Right renal pelvis (tissue), 4 donors: Measurements from ENCODE around the gene PTN. TPM values are rescaled to one million over a fixed set of nuclear protein-coding genes. Genes with fewer than 3 reads are reported as not detected.

Experiments used
- DNase-seq, 4 donors: peaks; one replicate each; pipeline ENCODE4 v3.0.0-alpha.2; 2013; ENCODE audit warnings: low read depth in 4 of 4, low spot score in 3 of 4, missing footprints in 1 of 4
- polyA plus RNA-seq, 4 donors: library from polyadenylated mRNA; unstranded; fragments of 120-200 nt; gene quantifications; one replicate each; pipeline ENCODE4 v1.2.1, GENCODE V29; 2013; ENCODE audit not compliant: insufficient read length in 4 of 4

The PTN gene
- polyA plus RNA-seq, 4 donors = 163 to 236 (median 200) TPM

GRCh38 chr7:137325927-137326326, 17.6 kb downstream of the PTN start:
- no peak for DNase-seq

- no peak for DNase-seq
These were observed 18.5 kb downstream of the PTN start for GRCh38 chr7:137324796-137325696.

DNA sequence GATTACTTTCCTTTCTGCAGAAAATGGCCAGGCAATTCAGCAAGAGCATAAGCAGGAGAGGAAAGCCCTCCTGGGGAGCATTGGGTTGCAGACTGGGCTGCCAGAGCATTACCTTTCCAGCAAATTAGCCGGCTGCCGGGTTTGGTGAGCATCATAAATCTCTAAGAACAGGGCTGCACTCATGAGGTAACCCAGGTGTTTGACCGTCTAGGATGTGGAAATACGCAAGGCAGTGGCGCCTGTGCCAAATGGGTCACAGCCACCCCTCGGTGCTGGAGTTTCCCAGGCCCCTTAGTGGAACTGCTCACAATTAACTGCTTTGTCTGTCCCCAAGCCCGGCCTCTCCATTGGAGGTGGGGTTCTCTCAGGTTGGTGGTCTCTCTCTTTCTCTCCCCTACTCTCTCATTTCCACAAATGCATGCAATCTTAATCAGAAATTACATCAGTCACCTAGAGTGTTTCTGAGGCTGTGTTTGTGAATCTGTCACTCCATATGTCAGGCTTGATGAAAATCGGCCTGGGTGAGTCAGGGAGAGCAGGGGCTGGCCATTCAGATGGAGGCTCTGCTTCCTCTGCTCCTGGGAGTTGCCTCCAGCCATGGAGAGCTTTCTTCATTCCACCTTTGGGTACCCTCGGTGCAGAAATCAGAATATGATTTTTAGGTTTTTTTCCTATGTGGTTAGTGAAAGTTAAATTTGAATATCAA, 26.7 kb downstream of the PTN start:
- peak in 1 of 4 donors; percentile 31 for DNase-seq

- no peak for DNase-seq
These were observed 30.3 kb downstream of the PTN start for GRCh38 chr7:137313201-137313600.

GRCh38 chr7:137306748-137307147, 36.8 kb downstream of the PTN start:
- DNase-seq = no peak

GRCh38 chr7:137305901-137306621, 37.5 kb downstream of the PTN start:
- DNase-seq = no peak

DNA sequence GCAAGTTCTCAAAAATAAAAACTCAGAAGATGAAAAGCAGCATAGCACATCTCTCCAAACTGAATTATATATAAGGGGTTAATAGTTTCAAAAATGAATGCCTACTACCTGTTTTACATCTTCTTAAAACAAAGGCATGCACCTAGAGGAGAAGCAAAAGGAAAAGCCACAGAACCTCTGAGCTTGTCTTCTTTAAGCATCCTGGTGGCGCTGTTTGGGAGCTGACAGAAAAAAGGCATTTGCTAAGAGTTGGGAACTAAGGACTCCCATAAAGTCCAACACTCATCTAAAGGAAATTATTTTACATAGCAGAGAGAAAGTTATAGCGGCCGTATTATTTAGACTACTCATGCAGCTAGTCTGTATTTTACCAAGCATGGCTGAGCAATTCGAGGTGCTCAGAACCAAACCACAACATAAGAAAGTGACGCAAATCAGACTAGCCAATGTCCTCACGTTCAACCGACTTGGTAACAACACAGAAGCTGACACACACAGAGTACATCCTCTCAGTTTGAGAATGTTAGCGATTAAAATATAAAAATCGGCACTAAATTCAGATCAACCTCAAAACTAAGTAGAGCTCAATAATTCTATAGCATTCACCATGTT, 38.8 kb downstream of the PTN start:
- no peak for DNase-seq

DNA sequence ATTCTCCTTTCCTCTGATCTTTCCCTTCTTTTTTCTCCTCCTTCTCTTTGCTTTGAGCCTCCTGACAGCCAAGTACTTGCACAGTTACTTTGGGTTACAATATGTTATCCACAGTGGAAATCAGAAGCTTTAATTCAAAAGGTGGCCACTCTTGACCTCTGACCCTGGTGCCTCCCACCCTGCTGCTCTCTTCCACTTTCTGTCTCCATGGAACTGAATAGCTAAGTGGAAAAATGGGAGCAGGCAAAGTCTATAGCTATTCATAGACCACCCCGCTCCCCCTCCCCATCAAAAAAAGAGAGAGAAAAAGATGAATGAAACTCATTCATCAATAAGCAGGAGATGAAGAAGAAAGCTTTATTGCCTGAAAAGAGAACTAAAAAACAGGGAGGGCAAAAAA, 39.4 kb downstream of the PTN start:
- no peak for DNase-seq

DNA sequence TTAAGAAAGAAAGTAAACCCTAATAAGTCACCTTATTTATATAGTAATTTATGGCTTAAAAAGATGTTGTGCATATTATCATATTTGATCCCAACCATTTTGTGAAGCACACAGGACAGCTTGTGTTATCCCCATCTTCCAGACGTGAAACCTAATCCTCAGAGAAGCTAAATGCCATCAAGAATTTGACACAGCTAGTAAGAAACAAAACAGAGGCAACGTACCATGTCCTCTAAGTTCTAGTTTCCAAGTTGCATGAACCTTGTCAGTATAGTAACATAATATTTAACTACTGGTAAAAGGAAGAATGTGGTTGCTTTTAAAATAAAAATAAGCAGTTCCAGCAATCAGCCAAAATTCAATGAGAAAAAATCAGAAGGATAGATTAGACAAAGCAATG, 41.5 kb downstream of the PTN start:
- DNase-seq = no peak

GRCh38 chr7:137298464-137298794, 45.1 kb downstream of the PTN start:
- no peak for DNase-seq

GRCh38 chr7:137297551-137298463, 45.7 kb downstream of the PTN start:
- DNase-seq = no peak

DNA sequence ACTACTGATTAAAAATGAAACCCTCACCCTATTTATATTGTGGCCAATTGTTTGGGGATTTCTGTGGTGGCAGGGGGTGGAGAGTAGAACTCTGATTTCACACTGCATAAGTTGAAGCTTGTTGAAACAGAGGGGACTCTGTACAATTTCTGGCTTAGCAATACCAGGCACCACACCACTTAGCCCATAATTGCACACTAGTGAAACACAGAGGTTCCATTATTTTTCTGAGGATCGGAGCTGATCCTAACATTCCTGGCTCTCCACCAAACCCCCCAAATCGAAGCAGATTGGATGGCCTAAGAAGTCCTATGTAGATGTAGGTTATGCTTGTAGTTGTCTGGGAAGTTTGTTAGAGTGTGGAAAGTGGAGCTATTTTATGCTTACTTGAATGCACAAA, 47.0 kb downstream of the PTN start:
- DNase-seq = no peak

DNA sequence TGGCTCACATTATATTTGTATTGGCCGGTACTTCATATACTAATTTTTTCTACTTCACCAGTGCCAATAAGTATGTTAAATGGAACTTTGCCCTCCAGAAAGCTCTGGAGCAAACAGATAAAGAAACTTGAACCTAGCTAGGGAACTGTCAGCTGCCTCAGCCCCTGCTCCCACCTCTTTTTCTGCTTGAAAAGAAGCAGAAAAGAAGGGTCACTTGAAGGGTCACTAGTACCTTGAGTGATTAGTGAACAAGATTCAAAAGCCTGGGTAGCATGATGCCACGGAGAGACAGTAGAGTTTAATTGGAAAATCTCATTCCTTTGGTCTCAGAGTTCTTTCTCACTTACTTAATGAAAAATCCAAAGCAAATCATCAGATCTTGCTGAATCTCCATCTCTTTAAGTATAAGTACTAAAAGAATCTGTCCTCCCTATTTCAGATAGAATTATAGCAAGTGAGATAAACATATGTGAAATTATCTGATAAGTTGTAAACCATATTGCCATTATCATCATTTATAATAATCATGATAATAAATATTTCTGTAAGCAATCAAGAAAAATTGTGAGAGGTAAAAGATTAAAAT, 47.7 kb downstream of the PTN start:
- DNase-seq = no peak

DNA sequence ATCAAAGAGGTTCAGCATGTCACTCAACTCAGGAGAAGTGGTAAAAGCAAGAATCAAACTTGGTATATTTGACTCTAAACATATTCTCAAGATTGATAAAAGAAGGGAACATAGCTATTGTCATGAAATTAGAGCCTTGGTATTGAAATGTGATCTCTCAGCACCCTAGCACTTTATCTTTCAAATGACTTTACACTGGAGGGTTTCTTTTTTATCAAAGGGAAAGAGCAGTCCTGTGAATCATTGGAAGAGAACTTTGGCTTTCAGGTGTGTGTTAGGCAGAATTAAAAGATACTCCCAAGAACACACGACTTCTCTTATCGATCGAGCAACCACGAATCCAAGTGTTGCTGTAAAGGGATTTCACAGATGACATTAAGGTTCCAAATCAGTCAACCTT, 54.4 kb downstream of the PTN start:
- DNase-seq = no peak

GRCh38 chr7:137287651-137288258, 55.8 kb downstream of the PTN start:
- DNase-seq = no peak

- DNase-seq = no peak
These were observed 60.4 kb downstream of the PTN start for GRCh38 chr7:137283153-137283552.

DNA sequence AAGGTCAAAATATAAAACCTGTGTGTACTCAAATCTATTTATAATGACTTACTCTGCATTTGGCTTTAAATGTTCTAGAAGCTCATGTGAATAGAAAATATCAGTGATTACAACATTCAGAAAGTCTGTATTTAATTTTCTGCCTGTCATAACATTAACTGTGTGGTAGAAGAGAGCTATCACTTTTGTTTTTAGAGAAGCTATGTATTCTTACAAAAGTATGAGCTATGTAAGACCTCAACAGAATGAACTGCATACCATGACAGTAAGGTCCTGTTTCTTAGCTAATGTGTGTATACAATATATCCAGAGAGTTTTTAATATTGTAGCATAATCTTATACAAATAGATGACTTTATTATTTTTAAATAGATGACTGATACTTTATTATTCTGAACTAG, 61.5 kb downstream of the PTN start:
- no peak for DNase-seq

GRCh38 chr7:137276189-137276588, 67.3 kb downstream of the PTN start:
- no peak for DNase-seq

DNA sequence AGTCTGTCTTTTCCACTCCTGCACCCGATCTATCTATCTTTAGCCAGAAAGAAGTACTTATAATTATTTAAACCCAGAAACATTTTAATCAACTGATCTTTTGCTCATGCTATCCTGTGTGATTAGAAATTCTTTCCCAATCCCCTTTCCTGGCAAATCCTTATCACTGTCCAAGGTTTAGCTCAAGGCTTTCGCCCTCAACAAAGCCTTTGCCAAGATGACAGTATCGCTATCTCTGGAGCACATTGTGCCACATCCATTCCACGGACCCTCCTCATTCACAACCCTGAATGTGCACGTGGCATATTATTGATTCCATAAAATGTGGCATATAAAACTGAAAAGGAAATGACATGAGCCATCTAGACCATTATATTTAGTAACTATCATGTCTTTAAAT, 71.3 kb downstream of the PTN start:
- DNase-seq = no peak
